GM12801 (cell line): ENCODE data around the gene PPP1R13L.

Experiments used
- TF ChIP-seq, protein P1 (sequence below): IDR thresholded peaks from one replicate; pipeline ENCODE4 v1.5.1; 2011; ENCODE audit warnings: control low read depth; ENCODE audit not compliant: insufficient read length; ENCODE audit errors: extremely low read depth

PPP1R13L gene

DNA sequence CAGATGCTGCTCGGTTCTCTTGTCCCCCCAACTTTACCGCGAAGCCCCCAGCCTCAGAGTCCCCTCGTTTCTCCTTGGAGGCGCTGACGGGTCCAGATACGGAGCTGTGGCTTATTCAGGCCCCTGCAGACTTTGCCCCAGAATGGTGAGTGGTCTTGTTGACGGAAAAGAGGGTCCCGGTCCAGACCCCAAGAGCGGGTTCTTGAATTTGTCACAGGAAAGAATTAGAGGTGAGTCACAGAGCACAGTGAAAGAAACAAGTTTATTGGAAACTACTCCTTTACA, 2.2 kb upstream of the PPP1R13L start:
- TF ChIP-seq, protein P1, sequence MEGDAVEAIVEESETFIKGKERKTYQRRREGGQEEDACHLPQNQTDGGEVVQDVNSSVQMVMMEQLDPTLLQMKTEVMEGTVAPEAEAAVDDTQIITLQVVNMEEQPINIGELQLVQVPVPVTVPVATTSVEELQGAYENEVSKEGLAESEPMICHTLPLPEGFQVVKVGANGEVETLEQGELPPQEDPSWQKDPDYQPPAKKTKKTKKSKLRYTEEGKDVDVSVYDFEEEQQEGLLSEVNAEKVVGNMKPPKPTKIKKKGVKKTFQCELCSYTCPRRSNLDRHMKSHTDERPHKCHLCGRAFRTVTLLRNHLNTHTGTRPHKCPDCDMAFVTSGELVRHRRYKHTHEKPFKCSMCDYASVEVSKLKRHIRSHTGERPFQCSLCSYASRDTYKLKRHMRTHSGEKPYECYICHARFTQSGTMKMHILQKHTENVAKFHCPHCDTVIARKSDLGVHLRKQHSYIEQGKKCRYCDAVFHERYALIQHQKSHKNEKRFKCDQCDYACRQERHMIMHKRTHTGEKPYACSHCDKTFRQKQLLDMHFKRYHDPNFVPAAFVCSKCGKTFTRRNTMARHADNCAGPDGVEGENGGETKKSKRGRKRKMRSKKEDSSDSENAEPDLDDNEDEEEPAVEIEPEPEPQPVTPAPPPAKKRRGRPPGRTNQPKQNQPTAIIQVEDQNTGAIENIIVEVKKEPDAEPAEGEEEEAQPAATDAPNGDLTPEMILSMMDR, result no peak

DNA sequence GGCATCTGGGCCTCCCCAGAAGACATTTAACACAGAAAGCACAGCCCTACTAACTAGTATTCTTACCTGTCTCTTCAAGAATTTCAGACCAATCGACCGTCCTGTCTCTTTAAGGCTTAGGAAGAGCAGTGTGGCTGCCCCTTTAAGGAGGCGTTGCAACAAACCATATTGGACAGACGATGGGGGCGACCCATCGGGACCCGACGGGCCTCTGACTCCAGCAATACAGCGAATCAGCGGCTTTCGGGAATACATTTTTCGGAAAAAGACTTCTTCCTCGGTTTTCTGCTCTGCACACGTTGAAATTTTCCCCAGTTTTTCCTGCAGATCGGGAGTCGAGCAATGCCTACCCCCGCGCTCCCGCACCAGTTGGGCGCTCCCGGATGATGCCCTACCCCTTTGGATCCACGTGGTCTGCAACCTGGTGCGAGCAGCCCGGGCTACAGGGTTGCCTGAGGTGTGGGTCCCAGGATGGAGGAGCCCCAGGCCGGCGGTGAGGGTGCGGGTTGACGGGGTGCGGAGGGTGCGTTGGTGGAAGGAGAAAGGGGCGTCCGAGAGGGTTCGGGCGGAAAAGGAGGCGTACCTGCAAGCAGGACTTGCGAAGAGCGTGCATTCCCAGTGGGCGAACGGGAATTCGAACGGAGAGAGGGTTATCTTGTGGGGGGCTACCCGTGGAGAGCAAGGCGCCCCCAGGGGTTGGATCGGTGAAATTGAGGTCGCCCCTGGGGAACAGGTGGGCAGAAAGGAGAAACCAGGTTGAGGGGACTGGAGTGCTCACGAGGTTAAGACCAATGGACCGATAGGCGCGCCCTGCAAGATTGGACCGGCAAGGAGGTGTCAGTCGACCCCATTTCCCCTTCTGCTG, 1.6 kb upstream of the PPP1R13L start, which contains the start of gene POLR1G:
TSS of gene POLR1G (plus strand) at position 419 of the 865 bp plus-strand sequence. CDS start at position 472, 53 bp downstream.
- TF ChIP-seq, protein P1, result no peak

GRCh38 chr19:45405435-45406225, 761 bp upstream of the PPP1R13L start:
- TF ChIP-seq, protein P1, result no peak

DNA sequence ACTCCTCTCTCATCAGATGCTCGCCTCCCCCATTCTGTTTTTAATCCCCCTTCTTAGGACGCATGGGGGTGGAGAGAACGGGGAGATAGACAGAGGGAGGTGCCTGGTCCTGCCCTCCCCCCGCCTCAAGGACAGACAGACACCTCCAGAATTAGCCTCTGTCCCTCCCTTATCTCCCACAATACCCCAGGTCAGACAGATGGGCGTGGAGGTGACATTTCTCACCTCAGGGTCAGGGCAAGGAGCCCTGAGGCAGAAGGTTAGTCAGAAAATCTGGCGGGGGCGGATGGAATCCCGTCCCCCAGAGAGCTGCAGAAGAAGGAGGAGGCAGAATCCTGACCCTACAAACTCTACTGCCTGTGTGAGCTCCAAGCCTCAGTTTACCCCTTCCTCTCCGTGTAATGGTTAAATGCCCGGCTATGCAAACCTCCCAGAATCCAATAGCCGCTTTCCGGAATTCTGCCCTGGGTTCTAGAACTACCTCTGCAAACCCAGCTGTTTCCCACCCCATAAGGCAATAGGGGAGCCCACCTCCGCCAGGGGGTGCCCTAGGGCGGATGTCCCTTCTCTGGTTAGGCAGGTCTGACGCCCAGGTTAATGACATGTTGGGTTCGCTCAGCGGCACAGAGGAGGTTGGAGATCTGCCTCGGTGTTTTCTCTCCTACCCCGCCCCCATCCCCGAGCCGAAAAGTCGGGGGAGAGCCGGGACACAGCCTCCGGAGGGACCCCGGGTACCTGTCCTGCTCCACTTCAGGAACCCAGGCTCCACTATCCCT, 900 bp downstream of the PPP1R13L start:
- TF ChIP-seq, protein P1, result no peak

GRCh38 chr19:45403272-45403671, 1.6 kb downstream of the PPP1R13L start:
- TF ChIP-seq, protein P1, result no peak

- TF ChIP-seq, protein P1, result no peak
Observed at GRCh38 chr19:45402298-45403061, 2.4 kb downstream of the PPP1R13L start.
